SIG-M5 (cell line): Measurements from ENCODE around the gene MAN1C1.

Experiments
- DNase-seq: peaks from one replicate; lab custom pipeline; 2025; lab: John Stamatoyannopoulos, UW

Gene MAN1C1

DNA sequence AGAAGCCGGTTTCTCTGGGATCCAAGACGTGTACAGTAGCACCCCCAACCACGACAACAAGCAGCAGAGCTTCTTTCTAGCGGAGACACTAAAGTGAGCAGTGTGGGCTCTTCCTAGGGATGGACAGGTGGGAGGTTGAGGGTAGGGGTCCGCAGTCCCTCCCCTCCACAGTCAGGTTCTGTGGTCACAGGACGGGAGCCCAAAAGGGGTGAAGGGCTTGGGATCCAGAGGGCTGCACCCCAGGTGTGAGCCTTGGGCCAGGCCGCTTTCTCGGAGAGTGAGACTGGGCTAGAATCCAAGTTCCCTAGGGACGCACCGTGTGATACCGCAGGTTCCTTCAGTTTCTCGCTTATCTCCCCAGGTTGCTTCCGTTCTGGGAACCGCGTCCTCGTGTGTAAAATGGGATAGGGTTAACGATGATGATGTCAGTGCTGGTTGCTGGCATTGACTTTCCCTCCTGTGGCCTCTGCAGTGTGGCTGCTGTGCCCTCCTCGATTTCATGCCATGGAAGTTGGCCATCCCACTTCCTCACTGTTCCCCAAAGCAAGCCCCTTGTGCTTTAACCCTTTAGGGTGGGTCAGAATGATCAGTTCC lies 166.1 kb downstream of the MAN1C1 start:
- no peak for DNase-seq

DNA sequence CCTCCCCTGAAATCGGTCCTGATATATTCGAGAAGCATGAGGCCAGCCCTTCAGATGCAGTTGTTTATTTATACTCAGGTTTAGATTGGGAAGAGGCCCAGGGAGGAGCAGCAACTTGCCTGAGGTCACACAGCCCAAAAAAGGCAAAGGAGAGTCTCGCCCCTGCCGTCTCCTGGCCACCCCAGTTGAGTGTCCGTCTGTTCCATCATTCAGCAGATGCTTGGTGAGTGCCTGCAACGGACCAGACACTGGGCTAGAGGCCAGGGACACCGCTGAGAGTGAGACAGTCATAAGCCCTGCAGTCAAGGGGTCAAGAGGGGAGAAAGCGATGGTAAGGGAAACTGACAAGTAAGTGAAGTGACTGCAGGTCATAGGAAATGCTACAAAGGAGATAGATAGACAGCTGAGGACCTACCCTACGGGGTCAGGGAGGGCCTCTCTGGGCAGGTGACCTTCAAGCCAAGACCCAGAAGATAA lies 168.0 kb downstream of the MAN1C1 start:
- DNase-seq: no peak

DNA sequence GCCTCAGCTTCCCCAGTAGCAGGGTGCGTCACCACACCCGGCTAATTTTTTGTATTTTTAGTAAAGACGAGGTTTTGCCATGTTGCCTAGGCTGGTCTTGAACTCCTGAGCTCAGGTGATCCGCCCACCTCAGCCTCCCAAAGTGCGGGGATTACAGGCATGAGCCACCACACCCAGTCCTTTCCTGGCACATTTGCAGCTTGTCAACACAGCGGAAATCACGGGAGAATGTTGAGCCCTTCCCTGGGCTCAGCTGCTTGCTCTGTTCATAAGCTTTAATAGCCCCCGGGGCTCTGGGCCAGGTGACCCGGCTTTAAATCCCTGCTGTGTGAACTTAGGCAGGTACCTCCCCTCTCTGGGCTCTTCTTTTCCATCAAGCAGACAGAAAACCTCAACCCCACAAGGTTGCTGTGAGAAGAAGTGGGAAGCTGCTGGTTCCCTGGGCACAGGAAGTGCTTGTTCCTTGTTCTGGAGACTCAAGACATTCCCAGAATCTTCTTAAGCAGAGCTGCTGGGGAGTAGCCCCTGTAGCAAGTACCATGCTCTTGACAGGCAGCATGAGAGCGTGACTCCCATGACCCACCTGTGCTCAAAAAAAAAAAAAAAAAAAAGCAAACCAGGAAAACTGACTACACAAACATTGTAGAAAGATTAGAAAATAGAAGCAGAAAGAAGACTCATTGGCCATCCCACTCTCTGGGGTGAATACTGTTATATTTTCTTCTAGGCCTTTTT lies 168.9 kb downstream of the MAN1C1 start:
- no peak for DNase-seq

DNA sequence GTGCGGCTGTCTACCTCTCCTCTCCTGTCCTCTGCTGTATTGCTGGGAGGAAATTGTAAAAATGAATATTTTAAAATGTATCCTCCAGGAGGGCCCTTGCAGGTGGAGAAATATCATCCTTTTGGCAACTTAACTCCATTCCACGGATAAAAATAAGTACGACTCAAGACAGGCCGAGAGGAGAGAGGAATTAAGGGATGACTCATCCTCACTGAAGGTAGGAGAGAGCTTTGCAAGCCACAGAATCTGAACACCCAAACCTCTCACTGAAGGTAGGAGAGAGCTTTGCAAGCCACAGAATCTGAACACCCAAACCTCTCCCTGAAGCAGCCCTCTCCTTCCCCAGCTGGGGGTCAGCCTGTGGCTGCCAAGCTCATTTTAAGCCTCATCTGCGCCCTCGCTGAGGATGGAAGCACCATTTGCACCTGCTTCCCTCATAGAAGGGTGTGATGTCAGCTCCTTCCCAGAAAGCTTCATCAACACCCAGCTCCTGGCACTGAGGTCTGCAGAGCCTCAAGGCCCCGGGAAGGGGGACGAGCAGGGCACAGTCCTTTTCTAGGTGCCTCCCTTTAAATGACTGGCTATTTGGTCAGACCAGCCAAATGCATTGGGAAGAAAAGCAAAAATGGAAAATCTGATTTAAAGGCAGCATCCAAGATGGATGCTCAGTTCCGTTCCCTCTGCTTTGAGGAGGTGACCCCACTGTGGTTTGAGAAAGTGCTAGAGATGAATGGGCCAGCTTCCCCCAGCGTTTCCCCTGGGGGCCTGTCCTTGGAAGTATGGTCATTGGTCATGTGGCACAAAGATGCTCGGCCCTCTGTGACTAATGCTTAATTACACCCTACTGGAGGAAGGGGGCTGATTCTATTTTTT lies 170.5 kb downstream of the MAN1C1 start:
- DNase-seq: no peak

DNA sequence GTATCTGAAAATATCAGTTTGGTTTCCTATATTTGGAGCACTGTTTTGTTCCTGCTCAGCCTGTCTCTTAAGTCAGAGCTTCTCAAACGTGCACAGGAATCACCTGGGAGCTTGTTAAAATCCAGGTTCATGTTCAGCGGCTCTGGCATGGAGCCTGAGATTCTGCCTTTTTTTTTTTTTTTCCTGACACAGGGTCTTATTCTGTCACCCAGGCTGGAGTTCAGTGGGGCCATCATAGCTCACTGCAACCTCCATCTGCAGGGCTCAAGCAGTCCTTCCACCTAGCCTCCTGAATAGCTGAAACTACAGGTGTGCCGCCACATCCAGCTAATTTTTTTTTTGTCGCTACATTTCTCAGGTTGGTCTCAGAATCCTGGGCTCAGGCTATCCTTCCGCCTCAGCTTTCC lies 171.2 kb downstream of the MAN1C1 start:
- DNase-seq: no peak

DNA sequence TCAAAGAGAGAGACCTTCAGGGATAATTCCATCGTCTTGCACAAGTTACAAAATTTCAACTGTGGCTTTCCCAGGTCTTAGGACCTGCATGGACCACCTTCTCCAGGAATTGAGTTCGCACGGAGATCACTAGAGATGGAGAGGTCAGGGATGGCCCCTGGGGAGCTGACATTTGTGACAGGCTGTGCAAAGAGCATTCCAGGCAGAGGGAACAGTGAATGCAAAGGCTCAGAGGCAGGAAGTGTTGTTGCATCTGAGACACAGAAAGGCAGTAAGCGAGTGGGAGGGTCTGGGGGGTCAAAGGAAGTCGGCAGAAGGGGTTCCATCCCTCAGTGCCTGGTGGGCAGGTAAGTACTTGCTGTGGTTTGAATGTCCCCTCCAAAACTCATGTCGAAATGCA lies 173.9 kb downstream of the MAN1C1 start:
- no peak for DNase-seq

DNA sequence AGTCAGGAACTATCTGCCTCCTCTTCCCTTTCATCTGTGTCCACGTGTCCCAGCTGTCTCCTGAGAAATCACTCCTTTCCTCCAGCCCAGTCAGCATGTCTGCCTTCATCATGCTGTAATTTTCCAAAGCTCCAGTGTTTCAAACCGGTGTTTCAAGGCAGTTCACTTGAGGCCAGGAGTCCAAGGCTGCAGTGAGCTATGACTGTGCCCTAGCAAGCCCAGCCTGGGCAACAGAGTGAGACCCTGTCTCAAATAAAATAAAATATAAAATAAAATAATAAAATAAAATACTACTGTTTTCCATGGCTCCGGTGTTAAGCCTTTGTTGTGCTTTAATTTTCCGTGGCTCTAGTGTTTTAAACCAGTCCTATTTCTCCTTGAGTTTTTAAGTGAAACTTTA lies 175.5 kb downstream of the MAN1C1 start:
- no peak for DNase-seq

DNA sequence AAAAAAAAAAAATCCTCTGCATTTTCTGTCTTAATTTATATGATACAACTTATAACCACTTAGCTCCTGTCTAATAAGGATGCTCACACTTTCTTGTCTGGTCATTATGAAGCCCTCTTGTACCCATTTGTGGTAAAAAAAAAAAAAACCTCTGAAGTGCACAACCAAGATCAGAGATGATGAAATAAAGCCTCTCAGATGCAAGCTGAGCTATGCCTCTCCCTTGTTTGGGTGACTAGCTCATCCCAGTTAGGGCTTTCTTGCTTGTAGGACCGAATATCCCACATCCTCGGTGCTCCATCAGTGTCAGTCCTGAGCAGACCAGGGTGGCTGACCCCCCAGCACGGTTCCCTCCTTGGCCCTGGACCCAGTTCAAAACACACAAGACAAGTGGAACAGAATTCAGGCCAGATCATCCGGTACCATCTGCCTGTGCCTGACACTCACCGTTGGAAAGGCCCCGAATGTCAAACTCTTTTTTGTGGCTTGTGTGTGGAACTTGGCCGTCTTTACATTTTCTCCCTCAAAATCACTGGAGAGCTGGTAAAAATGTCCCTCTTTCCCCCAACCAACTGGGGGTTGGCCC lies 177.1 kb downstream of the MAN1C1 start:
- no peak for DNase-seq

DNA sequence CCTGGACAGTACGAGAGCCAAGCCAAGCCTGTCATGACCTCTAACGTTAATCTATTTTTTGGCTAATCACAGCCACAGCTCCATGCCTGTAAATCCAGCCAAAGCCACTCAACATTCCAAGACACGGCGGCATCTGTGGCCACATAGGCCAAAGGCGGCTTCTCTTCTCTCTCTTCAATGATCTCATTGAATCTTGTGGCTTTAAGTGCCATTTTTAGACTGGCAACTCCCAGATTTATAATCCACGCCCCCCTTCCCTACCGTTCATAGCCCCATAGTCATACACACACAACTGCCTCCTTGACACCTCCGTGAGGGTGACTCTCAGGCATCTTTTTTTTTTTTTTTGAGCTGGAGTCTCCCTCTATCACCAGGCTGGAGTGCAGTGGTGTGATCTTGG lies 177.7 kb downstream of the MAN1C1 start:
- no peak for DNase-seq

DNA sequence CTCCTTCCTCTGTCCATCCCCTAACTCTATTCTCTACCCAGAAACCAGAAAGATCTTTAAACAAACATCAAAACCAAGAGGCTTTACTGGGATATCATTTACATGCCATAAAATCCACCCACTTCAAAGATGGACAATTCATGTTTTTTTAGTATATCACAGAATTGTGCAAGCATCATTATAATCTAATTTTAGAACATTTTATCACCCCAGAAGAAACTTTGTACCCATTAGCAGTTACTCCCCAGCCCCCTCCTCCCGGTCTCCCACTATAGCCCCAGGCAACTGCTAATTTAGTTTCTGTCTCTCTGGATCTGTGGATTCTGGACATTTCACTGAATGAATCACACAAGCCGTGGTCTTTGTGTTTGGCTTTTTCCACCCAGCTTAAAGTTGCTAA lies 178.6 kb downstream of the MAN1C1 start:
- no peak for DNase-seq

DNA sequence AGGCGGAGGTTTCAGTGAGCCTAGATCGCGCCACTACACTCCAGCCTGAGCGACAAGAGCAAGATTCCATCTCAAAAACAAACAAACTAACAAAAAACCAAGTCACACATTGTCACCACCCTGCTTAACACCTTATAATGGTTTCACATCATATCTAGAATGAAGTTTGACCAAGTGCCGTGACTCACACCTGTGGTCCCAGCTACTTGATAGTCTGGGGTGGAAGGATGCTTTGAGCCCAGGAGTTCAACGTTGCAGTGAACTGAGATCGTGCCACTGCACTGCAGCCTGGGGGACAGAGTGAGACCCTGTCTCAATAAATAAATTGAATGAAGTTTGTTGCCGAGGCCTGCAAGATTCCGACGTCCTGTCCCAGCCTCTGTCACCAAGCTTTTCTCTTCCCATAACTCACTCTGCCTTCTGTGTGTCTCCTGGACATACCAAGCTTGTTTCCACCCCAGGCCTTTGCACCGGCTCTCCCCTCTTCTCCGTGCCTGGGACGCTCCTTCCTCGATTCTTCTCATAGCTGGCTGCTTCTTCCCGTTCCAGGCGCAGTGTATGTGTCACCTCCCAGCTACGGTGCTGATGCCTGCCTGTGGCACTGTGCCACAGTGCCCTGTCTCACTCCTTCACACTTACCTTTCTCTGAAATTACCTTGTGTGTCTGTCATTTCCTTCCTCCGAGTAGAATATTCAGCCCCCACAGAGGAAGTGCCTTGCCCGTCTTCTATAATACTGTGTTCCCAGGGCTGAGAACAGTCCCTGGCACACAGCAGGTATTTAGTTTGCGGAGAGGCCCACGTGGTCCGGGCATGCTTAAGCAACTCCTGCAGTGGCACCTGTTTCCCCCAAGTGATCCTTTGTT lies 179.6 kb downstream of the MAN1C1 start:
- DNase-seq: no peak

DNA sequence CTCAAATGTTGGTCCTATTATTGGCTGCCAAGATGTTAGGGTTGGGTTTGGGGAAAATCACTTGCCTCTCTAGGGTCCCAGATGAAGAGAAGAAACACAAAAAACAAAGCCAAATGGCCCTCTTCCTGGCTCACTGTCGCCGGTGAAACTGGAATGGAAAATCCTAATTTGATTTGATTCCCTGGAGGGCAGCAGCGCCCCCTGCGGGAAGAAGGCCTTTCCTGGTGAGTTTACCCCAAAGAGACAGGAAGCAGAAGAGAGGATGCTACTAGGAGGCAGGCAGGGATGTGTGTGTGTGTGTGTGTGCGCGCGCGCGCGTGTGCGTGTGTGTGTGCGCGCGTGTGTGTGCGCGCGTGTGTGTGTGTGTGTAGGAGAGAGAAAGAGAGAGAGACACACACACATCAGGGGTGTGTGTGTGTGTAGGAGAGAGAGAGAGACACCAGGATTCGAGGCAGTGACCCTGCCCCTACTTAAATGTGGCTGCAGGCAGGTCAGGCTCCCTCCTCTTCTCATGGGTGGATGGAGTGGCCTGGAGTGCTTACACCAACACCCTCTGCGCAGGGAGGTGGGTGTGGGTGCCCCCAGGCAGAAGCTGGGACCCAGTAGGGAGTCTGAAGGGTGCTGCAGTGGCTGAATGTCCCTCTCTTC lies 180.3 kb downstream of the MAN1C1 start:
- DNase-seq: no peak

DNA sequence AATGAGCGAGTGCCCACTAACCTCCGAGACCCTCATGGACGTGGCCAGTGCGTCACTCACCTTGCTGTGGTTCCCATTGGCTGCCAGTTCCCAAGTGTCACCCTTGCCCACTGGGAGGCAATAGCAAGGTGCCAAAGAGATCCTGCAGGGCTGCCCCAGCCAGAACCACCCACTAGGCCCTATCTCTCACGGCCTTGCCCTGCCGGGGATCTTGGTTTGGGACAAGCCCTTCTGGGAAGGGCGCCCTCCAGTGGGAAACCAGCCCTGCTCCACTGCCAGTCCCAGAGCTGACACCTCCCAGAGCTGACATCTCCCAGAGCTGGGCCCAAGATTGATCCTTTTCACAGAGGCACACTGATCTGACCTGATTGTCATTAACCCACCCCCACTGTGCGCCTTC lies 181.3 kb downstream of the MAN1C1 start:
- DNase-seq: no peak

DNA sequence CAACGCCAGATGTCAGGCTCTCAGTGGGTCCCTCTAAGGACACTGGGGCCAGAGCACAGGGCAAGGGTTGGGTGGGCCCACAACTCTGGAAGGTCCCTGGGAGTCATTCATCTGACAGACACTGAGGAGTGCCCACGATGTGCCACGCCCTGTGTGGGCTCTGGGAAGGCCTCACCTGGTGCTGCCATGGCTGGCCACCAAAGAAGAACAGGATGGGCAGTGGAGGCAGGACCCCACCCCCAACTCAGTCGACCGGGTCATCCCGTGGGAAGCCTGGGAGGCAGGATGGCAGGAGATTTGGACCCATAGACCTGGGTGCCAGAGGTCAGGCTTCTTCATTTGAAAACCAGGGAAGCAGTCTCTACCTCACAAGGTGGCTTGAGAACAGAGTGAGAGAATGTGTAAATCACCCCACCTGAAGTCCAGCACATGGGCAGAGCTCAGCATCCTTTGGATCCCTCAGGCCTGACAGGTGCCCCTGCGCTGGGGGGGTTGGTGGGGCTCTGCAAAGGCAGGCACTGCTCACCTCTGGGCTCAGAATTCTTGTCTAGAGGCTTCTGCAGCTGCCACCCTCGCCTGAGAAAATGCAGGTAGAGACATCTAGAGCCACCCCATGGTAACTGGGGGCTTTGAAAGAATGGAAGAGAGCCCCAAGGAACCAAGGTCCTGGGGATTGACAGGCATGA lies 182.2 kb downstream of the MAN1C1 start:
- no peak for DNase-seq

DNA sequence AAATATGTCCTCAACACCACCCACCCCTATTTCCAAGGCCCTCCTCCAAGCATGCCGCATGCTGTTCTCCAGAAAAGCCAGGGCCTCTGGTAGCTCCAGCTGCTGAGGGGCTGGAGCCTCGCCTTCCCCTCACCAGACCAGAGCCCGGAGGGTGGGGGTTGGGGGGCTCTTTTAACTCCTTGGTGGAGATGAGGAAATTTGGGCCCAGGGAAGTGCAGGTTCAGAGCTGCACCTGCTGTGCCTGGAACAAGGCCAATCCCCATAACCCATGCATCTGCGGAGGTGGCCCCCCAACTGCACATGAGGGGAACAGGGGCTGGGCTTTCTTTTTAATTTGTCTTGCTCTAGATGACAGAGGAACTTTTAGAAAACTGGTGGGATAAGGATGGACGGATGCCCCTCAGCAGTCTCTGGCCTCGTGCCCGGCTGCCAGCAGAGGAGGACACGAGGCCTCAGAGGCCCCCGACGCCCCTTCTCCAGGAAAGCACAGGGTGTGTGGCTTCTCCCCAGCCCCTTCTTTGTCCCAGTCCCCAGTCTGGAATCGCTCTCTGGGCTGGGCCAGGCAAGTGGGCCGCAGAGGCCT lies 182.9 kb downstream of the MAN1C1 start:
- no peak for DNase-seq

DNA sequence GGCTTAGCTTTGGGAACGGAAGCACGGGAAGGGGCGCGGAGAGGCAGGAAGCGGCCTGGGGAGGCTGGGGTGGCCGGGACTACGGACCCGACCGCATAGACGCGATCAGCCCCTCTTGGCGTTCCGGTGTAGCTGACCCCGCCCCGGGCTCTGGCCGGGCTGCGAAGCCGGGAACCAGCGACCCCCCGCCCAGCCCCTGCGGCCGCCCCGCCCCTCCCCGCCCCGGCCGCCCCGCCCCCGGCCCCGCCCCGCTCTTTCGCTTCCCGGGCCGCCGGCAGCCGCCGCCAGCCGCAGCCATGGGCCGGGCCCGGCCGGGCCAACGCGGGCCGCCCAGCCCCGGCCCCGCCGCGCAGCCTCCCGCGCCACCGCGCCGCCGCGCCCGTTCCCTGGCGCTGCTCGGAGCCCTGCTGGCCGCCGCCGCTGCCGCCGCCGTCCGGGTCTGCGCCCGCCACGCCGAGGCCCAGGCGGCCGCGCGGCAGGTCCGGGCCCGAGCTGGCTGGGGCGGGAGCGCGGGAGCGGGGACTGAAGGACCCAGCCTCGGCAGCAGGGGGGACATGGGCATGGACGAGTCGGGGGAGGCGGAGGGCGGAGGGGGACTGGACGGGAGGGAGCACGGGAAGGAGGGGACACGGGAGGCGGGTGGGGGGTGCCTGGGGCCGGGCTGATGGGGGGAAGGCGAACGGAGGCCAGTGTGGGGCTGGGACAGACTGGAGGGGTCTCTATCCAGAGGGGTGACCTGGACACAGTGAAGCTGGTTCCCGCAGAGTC lies 183.5 kb downstream of the MAN1C1 start, which contains the start of gene SELENON:
SELENON (plus strand) TSS at position 259 of the 768 bp plus-strand sequence; CDS start at position 297, 38 bp downstream.
- no peak for DNase-seq

DNA sequence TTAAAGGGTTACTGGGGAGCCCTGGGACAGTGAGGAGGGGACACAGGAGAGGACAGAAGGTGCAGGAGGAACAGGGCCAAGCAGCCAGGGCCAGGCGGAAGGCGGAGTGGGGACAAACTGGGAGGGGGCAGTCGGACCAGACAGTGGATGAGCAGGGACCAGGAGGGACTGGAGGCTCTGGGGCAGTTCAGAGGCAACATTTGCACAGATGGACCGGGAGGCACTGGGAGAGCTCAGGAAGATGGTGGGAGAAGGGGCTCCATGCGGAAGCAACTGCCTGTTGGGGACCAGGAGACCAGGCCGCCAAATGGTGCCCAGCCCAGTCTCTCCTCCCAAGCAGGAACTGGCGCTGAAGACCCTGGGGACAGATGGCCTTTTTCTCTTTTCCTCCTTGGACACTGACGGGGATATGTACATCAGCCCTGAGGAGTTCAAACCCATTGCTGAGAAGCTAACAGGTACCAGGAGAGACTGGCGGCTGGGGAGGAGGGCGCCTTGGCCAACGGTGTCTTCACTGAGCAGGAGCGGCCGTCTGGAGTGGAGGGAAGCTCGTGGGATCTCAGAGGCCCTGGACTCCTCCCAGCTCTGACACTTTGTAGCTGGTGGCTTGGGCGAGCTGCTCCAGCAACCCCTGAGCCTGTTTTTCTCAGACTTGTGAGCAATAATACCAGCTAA lies 184.2 kb downstream of the MAN1C1 start:
- DNase-seq: no peak

DNA sequence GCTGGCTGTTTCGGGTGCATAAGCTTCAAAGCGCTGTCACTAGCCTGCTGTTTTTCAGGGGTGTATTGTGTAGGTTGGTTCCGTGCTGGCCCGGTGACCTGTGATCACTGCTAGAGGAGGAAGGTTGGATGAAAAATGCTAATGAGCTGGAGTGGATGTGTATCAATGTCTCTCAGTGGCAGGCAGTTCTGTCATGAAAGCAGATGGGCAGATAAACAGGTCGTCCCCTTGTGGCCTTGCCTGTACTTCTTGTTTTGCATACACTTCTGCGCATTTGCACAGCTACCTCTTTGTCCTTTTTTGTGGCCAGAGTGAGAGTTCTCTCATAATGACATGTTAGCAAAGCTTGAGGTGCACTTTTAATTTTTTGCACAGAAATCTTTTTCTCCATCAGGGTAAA lies 186.3 kb downstream of the MAN1C1 start:
- no peak for DNase-seq

DNA sequence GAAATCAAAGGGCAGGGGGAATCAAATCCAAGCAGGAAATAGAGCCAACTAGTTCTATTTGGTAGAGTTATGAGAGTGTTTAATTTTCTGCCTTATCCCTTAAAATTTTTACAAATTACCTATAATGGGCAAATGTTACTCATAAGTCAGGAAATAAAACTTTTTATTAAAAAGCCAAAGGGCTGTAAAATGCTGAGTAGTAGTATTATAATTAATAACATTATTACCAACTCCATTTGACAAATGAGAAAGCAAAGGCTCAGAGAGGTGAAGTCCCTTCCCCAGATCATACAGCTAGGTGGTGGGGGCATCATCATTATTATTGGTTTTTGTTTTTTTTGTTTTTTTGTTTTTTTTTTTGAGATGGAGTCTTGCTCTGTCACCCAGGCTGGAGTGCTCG lies 186.8 kb downstream of the MAN1C1 start:
- DNase-seq: no peak
